ENCODE results near the gene NUMB.

The NUMB gene

GRCh38 chr14:73474952-73475351 is 16.6 kb upstream of the NUMB start:
- in situ Hi-C loops (cut with HindIII; ENCODE audit: low sequenced_read_pairs), result loop anchor here (10.0 kb wide), 1 partner anchor 190 kb away; no protein-coding TSS in a partner anchor
- H3K4me3 ChIP-seq (ENCODE audit: low read depth, low read length), result no peak overlapping the region
- DNase-seq (ENCODE audit: low read depth), result no peak
- TF ChIP-seq CTCF (IDR thresholded peaks at IDR 0.05; ENCODE audit: low read depth, low read length, missing control alignments), result no peak

DNA sequence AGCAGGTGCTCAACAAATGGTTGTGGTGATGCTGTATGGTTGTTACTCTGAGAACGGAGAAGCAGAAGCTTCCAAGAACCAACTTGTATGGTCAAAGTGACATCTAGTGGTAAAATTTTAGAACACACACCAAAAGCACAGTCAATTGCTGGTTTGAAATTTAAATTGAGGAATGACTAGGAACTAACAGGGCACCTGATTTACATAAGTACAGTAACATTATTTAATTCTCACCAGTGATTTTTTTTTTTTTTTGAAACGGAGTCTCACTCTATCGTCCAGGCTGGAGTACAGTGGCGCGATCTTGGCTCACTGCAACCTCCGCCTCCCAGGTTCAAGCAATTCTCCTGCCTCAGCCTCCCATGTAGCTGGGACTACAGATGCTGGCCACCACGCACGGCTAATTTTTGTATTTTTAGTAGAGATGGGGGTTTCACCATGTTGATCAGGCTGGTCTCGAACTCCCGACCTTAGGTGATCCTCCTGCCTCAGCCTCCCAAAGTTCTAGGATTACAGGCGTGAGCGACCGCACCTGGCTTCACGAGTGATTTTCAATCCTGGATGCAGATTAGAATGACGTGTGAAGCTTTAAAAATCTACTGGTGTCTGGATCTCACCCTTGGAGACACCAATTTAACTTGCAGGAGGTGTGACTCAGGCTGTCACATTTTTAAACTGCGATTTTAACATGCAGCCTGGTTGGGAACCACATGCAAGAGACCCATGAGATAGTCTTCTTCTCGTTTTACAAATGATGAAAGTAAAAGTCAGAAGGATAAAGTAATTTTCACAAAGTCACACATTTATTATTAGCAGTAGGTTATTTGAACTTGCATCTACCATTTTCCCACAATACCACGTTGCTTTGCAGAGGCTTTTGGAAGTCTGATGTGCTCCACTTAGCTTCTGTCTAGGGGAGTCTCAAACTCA is 14.1 kb upstream of the NUMB start:
- in situ Hi-C loops (cut with HindIII; ENCODE audit: low sequenced_read_pairs), result loop anchor here (10.0 kb wide), 1 partner anchor 188 kb away; no protein-coding TSS in a partner anchor
- H3K4me3 ChIP-seq (ENCODE audit: low read depth, low read length), result no peak overlapping the region
- DNase-seq (ENCODE audit: low read depth), result peak; percentile 70
- TF ChIP-seq CTCF (IDR thresholded peaks at IDR 0.05; ENCODE audit: low read depth, low read length, missing control alignments), result peak; percentile 46

DNA sequence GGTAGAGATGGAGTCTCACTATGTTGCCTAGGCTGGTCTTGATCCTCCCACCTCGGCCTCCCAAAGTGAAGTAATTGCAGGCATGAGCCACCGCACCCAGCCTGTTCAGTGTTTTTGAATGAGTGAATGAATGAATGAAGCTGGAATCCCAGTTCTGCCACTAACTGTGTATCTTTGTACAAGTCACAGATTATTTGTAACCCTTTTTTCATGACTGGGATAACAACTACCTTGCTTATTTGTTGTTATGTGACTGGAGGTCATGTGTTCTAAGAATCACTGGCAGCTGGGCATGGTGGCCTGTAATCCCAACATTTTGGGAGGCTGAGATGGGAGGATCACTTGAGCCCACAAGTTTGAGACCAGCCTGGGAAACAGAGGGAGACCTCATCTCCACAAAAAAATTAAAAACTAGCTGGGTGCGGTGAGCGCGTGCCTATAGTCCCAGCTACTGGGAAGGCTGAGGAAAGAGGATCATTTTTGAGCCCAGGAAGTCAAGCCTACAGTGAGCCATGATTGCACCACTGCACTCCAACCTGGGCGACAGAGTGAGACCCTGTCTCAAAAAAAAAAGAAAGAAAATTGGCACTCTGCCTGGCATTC is 13.3 kb upstream of the NUMB start:
- in situ Hi-C loops (cut with HindIII; ENCODE audit: low sequenced_read_pairs), result loop anchor here (10.0 kb wide), 1 partner anchor 187 kb away; no protein-coding TSS in a partner anchor
- no peak for TF ChIP-seq CTCF (IDR thresholded peaks at IDR 0.05; ENCODE audit: low read depth, low read length, missing control alignments)
- DNase-seq (ENCODE audit: low read depth), result no peak
- no peak overlapping the region for H3K4me3 ChIP-seq (ENCODE audit: low read depth, low read length)

GRCh38 chr14:73468828-73469375 is 10.6 kb upstream of the NUMB start:
- H3K4me3 ChIP-seq (ENCODE audit: low read depth, low read length), result no peak overlapping the region
- TF ChIP-seq CTCF (IDR thresholded peaks at IDR 0.05; ENCODE audit: low read depth, low read length, missing control alignments), result no peak
- in situ Hi-C loops (cut with HindIII; ENCODE audit: low sequenced_read_pairs), result loop anchor here (10.0 kb wide), 1 partner anchor 284 kb away; no protein-coding TSS in a partner anchor

DNA sequence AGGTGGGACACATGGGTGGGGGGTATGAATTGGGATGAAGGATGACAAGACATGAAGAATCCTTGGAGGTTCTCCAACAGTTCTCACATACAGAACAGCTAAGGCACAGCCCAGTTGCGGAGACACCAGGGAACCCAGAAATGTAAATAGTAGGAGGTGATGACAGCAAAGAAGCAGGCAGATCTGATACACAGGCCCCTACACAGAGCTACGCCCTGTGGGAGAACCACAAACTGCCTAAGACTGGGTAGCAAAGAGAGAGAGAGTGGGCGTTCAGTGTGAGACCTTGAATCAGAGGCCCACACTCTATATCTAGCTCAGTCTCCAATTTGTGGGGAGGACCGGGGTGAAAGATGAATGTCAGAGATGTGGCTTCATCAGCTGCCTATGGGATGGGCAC is 9.5 kb upstream of the NUMB start:
- TF ChIP-seq CTCF (IDR thresholded peaks at IDR 0.05; ENCODE audit: low read depth, low read length, missing control alignments), result no peak

More at GRCh38 chr14:73468828-73469375, 10.6 kb upstream of the NUMB start:
- no peak for DNase-seq (ENCODE audit: low read depth)

DNA sequence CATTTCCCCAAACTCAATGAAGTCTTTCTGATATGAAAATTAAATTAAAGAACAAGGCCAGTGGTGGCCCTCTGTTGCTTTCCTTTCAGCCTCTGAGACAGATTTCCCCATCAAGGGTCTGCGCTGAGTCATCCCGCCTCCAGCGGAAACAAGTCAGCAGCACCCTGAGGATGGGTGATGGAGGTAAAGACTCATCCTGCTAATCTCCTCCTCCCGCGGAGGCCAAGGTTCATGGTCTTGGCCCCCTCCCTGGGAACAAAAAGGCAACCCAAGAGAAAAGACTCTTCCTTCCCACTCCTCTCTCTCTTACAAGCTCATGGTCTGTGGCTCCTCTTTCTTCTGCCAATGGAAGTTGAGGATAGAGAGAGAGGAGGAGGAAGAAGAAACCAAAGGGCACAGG is 9.0 kb upstream of the NUMB start:
- no peak for TF ChIP-seq CTCF (IDR thresholded peaks at IDR 0.05; ENCODE audit: low read depth, low read length, missing control alignments)
- no peak overlapping the region for H3K4me3 ChIP-seq (ENCODE audit: low read depth, low read length)
- in situ Hi-C loops (cut with HindIII; ENCODE audit: low sequenced_read_pairs), result loop anchor here (10.0 kb wide), 1 partner anchor 283 kb away; no protein-coding TSS in a partner anchor
- no peak for DNase-seq (ENCODE audit: low read depth)

More for the DNA sequence above, 9.5 kb upstream of the NUMB start:
- in situ Hi-C loops (cut with HindIII; ENCODE audit: low sequenced_read_pairs), result loop anchor here (10.0 kb wide), 1 partner anchor 283 kb away; no protein-coding TSS in a partner anchor
- H3K4me3 ChIP-seq (ENCODE audit: low read depth, low read length), result no peak overlapping the region
- no peak for DNase-seq (ENCODE audit: low read depth)

All from astrocyte of the cerebellum (primary cell).